Left lung (tissue), 10 donors: ENCODE data around the gene GPRIN1. TPM values are rescaled to one million over a fixed set of nuclear protein-coding genes. Genes with fewer than 3 reads are reported as not detected.

ENCODE experiments used
- ATAC-seq: fragments of 200-7000 bp; cut with Tn5 transposase; one replicate; pipeline ENCODE4 v1.9.1; 2020; ENCODE audit warnings: moderate library complexity
- DNase-seq, 4 donors: peaks; one replicate each; pipeline ENCODE4 v3.0.0-alpha.2; 2013 to 2020
- H3K27ac ChIP-seq, 2 donors: fragments of 200-600 bp; sonication (generic) in 1 of 2; one replicate each; pipeline versions ENCODE4 v1.5.0 to v1.8.0; 2020 to 2021
- H3K27me3 ChIP-seq, 2 donors: fragments of 200-600 bp; sonication (generic) in 1 of 2; one replicate each; pipeline versions ENCODE4 v1.5.0 to v1.8.0; 2020 to 2021
- H3K36me3 ChIP-seq, 2 donors: fragments of 200-600 bp; sonication (generic) in 1 of 2; one replicate each; pipeline versions ENCODE4 v1.5.0 to v1.8.0; 2020 to 2021
- H3K4me1 ChIP-seq, 2 donors: fragments of 200-600 bp; one replicate each; pipeline ENCODE4 v1.8.0; 2021
- H3K4me3 ChIP-seq, 2 donors: fragments of 200-600 bp; sonication (generic) in 1 of 2; one replicate each; pipeline versions ENCODE4 v1.5.0 to v1.8.0; 2020 to 2021; ENCODE audit warnings: mild to moderate bottlenecking in 1 of 2
- H3K9me3 ChIP-seq, 2 donors: fragments of 200-600 bp; sonication (generic) in 1 of 2; one replicate each; pipeline versions ENCODE4 v1.5.0 to v1.8.0; 2020 to 2021
- intact Hi-C, 2 donors: fragments of 100-400 bp; cut with DNase I; formaldehyde crosslinking; loops; one replicate each; pipeline versions ENCODE4 v1.11.2 to v1.14.2; 2022
- polyA plus RNA-seq, 6 donors: library from polyadenylated mRNA; unstranded; fragments of 120-200 nt; gene quantifications; one replicate each; pipeline ENCODE4 v1.2.1, GENCODE V29; 2013; ENCODE audit not compliant: insufficient read length in 6 of 6
- total RNA-seq, 2 donors: library from RNA; stranded (reverse); fragmentation: NEBNext Ultra II Directional; extraction: Animal tissue kit (Norgen Biotek cat#: 25700); gene quantifications; one replicate each; pipeline ENCODE4 v1.2.1, GENCODE V29; 2021
- TF ChIP-seq, protein P1 (sequence below), 2 donors: fragments of 200-600 bp; sonication (generic) in 1 of 2; IDR thresholded peaks; one replicate each; pipeline versions ENCODE4 v1.5.0 to v1.8.0; 2021; ENCODE audit warnings: antibody characterized with exemption in 2 of 2
- donor health status: DM: no; HTN: yes; CAD: no.
- donor health status: DM: no; HTN: no; CAD: no.

The GPRIN1 gene
- total and polyA plus RNA-seq, 8 donors, result 0.70 to 2.6 (median 1.1) TPM

DNA sequence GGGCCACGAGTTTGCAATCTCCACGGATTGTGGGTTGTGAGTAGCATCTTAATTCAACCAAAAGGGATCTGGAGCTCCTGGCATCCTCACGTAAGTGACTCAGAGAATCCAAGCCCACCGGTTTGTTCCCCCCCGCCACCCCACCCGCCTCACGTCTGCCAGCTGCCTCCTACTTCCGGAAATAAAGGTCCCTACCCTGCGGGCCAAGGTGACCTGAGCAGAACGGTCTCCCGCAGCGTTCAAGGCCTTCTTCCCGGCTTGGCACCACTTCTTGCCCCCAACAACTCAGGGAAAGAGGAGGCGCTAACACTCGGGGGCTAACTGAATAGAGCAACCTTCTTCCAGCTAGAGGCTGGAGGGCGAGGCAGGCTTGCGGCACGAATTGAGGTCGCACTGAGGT is 8.8 kb upstream of the GPRIN1 start:
- peaks cover 44 to 90% of the 10 kb centered on the region in 2 donors for H3K27me3 ChIP-seq
- H3K27ac ChIP-seq, result no peak overlapping the region
- no peak overlapping the region for H3K4me3 ChIP-seq
- DNase-seq, result no peak
- no peaks in the 10 kb centered on the region for H3K9me3 ChIP-seq
- no peak for ATAC-seq
- intact Hi-C loops, result no loop called here
- TF ChIP-seq, protein P1, sequence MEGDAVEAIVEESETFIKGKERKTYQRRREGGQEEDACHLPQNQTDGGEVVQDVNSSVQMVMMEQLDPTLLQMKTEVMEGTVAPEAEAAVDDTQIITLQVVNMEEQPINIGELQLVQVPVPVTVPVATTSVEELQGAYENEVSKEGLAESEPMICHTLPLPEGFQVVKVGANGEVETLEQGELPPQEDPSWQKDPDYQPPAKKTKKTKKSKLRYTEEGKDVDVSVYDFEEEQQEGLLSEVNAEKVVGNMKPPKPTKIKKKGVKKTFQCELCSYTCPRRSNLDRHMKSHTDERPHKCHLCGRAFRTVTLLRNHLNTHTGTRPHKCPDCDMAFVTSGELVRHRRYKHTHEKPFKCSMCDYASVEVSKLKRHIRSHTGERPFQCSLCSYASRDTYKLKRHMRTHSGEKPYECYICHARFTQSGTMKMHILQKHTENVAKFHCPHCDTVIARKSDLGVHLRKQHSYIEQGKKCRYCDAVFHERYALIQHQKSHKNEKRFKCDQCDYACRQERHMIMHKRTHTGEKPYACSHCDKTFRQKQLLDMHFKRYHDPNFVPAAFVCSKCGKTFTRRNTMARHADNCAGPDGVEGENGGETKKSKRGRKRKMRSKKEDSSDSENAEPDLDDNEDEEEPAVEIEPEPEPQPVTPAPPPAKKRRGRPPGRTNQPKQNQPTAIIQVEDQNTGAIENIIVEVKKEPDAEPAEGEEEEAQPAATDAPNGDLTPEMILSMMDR (IDR thresholded peaks at IDR 0.05), result no peak
- H3K36me3 ChIP-seq, result no peaks in the 10 kb centered on the region
- H3K4me1 ChIP-seq, result peaks cover 11 to 18% of the 10 kb centered on the region in 2 donors

DNA sequence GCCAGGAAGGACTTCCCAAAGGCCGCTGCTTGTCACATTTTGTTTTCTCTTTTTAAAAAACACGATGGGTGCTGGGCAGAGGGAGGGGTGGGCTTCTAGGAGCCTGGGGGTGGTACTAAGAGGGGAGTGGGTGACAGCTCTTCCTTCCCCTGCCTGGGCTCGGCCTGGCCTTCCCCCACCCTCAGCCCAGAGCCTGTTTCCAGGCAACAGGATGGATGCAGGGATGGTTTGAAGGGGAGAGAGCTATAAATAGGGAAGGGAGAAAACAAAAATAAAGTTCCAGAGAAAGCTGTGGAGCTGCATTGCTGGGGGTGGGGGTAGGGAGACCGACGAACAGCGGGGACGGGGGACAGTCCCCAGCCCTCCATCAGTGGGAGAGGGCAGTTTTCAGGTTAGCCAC is 6.6 kb upstream of the GPRIN1 start:
- intact Hi-C loops, result no loop called here
- Histone ChIP-seq H3K36me3 (no peaks in the 10 kb centered on the region), H3K27me3 (peaks cover 41 to 94% of the 10 kb centered on the region in 2 donors), H3K4me1 (peaks cover 11 to 18% of the 10 kb centered on the region in 2 donors), H3K4me3 (no peak overlapping the region), H3K9me3 (no peaks in the 10 kb centered on the region), H3K27ac (no peak overlapping the region)
- DNase-seq, result no peak
- no peak for ATAC-seq
- TF ChIP-seq, protein P1 (IDR thresholded peaks at IDR 0.05), result no peak

DNA sequence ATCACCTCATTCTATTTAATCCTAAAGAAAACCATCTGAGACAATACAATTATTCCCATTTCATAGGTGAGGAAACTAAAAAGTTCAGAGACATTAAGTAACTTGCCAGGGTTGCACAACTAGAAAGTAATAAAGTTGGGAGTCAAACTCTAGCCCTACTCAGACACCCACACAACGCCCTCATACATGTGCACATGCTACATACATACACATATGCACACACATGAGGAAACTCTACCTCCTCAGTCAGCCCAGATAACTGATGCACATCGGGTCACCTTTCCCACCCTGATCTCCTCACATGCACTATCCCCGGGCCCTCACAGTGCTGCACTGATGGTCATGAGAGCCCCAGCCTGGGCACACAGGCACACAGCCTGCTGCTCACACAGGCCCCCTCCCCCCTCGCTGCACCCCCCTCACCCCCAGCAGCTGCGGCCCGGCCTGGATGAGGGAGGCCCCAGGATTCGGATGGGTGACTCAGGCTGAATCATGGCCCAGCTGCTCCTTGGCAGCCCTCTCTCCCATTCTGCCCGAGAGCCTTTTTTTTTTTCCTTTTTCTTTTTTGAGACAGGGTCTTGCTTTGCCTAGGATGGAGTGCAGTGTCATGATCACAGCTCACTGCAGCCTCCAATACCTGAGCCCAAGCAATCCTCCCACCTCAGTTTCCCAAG is 5.0 kb upstream of the GPRIN1 start:
- H3K4me3 ChIP-seq, result no peak overlapping the region
- H3K27ac ChIP-seq, result no peak overlapping the region
- H3K9me3 ChIP-seq, result no peaks in the 10 kb centered on the region
- TF ChIP-seq, protein P1 (IDR thresholded peaks at IDR 0.05), result no peak
- DNase-seq (no peak), ATAC-seq (no peak)
- intact Hi-C loops, result no loop called here
- peaks cover 4 to 19% of the 10 kb centered on the region in 2 donors for H3K4me1 ChIP-seq
- H3K27me3 ChIP-seq, result peaks cover 26 to 93% of the 10 kb centered on the region in 2 donors
- no peaks in the 10 kb centered on the region for H3K36me3 ChIP-seq

DNA sequence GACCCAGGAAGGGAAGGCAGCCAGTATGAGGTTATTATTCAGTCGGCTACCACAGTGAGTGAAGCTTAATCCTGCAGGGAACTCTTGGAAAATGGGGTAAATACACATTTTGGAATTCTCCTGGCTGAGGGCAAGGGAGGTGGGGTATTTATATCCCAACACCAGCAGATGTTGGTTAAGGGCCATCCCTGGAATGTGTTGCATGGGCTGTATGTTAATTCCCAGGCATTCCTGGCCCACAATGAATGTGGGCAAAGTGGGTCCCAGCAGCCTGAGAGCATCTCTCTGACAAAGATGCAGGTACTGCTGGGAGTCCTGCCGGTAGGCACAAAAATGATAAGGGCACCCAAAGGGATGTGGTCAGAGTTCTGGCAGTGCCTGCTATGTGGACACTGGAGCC is 2.9 kb upstream of the GPRIN1 start:
- peaks cover 5 to 91% of the 10 kb centered on the region in 2 donors for H3K27me3 ChIP-seq
- H3K9me3 ChIP-seq, result no peaks in the 10 kb centered on the region
- no peaks in the 10 kb centered on the region for H3K36me3 ChIP-seq
- H3K4me3 ChIP-seq, result no peak overlapping the region
- no peak for ATAC-seq
- H3K27ac ChIP-seq, result no peak overlapping the region
- intact Hi-C loops, result no loop called here
- DNase-seq, result no peak
- H3K4me1 ChIP-seq, result peaks cover 0 to 19% of the 10 kb centered on the region in 2 donors
- TF ChIP-seq, protein P1 (IDR thresholded peaks at IDR 0.05), result no peak

DNA sequence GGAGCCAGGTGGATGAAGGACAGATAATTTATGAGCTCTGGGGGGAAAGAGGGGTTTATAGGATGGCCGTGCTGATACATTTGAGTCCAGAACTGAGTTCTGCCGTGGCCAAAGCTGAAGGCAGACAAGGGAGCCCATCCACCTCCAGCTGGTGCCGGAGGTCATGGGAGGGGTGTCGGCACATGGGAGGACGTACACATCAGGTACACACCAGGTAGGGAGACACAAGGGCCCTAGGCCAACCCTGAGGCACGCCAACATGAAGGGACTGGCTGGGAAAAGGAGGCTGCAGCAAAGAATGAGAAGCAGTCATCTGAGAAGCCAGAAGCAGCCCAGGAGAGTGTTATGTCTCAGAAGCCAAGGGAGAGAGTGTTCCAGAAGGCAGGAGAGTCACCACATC is 2.1 kb upstream of the GPRIN1 start:
- Histone ChIP-seq H3K9me3 (no peaks in the 10 kb centered on the region), H3K27me3 (peaks cover 0 to 83% of the 10 kb centered on the region in 2 donors), H3K36me3 (no peaks in the 10 kb centered on the region), H3K27ac (no peak overlapping the region), H3K4me3 (no peak overlapping the region), H3K4me1 (peaks cover 0 to 19% of the 10 kb centered on the region in 2 donors)
- TF ChIP-seq, protein P1 (IDR thresholded peaks at IDR 0.05), result no peak
- ATAC-seq (no peak), DNase-seq (no peak)
- intact Hi-C loops, result no loop called here
